ENCODE data around the gene INF2.
A peak's percentile ranks its signal among the peaks of the same experiment; 100 is the strongest.

INF2 gene

GRCh38 chr14:104678346-104678745, 11.1 kb upstream of the INF2 start:
- DNase-seq = no peak
- no peak for TF ChIP-seq CTCF (IDR thresholded peaks at IDR 0.05; ENCODE audit: low read depth, low read length)
- H3K4me1 ChIP-seq = peaks cover 50% of the 10 kb centered on the region
- no peaks in the 10 kb centered on the region for H3K36me3 ChIP-seq
- peak overlapping the region; percentile 55 for H3K4me3 ChIP-seq (ENCODE audit: low read depth, low read length)
- H3K27me3 ChIP-seq = no peaks in the 10 kb centered on the region
- H3K9me3 ChIP-seq = no peaks in the 10 kb centered on the region

- no peak for DNase-seq
- Histone ChIP-seq H3K4me3 (ENCODE audit: low read depth, low read length) (no peak overlapping the region), H3K4me1 (peaks cover 50% of the 10 kb centered on the region), H3K36me3 (no peaks in the 10 kb centered on the region), H3K9me3 (no peaks in the 10 kb centered on the region), H3K27me3 (no peaks in the 10 kb centered on the region)
- TF ChIP-seq CTCF (IDR thresholded peaks at IDR 0.05; ENCODE audit: low read depth, low read length) = no peak
Observed at GRCh38 chr14:104678901-104679705, 10.3 kb upstream of the INF2 start.

GRCh38 chr14:104680056-104680805, 9.2 kb upstream of the INF2 start:
- Histone ChIP-seq H3K4me1 (peaks cover 50% of the 10 kb centered on the region), H3K9me3 (no peaks in the 10 kb centered on the region), H3K36me3 (no peaks in the 10 kb centered on the region), H3K27me3 (no peaks in the 10 kb centered on the region), H3K4me3 (ENCODE audit: low read depth, low read length) (no peak overlapping the region)
- DNase-seq = peak; percentile 55
- no peak for TF ChIP-seq CTCF (IDR thresholded peaks at IDR 0.05; ENCODE audit: low read depth, low read length)

- no peaks in the 10 kb centered on the region for H3K9me3 ChIP-seq
- peak overlapping the region; percentile 10; the same call in 1 of the 2 replicates for H3K4me3 ChIP-seq (ENCODE audit: low read depth, low read length)
- H3K36me3 ChIP-seq = no peaks in the 10 kb centered on the region
- H3K27me3 ChIP-seq = no peaks in the 10 kb centered on the region
- H3K4me1 ChIP-seq = peaks cover 50% of the 10 kb centered on the region
- TF ChIP-seq CTCF (IDR thresholded peaks at IDR 0.05; ENCODE audit: low read depth, low read length) = peak; percentile 39
- DNase-seq = no peak
Observed at GRCh38 chr14:104680806-104681688, 8.4 kb upstream of the INF2 start.

- H3K27me3 ChIP-seq = no peaks in the 10 kb centered on the region
- no peaks in the 10 kb centered on the region for H3K9me3 ChIP-seq
- H3K4me1 ChIP-seq = peaks cover 49% of the 10 kb centered on the region
- no peaks in the 10 kb centered on the region for H3K36me3 ChIP-seq
- H3K4me3 ChIP-seq (ENCODE audit: low read depth, low read length) = no peak overlapping the region
- no peak for TF ChIP-seq CTCF (IDR thresholded peaks at IDR 0.05; ENCODE audit: low read depth, low read length)
- DNase-seq = peak; percentile 72
Observed at GRCh38 chr14:104681689-104682074, 7.7 kb upstream of the INF2 start.

Measured in BE2C (cell line).